PC-9 (cell line): ENCODE measurements around the gene IFNG-AS1. TPM values are rescaled to one million over a fixed set of nuclear protein-coding genes. Genes with fewer than 3 reads are reported as not detected.

Experiments used
- BruUV-seq: library from RNA; stranded (reverse); fragments of 400-500 nt; replicated peaks from 2 replicates; lab custom pipeline; 2021; lab: Mats Ljungman, UMichigan
- CTCF ChIA-PET: fragments of 300-600 bp; sonication (Branson Sonifier 250); formaldehyde crosslinking; loops from one replicate; lab custom pipeline; 2022; ENCODE audit warnings: antibody characterized with exemption; lab: Charles Lee
- POLR2A ChIA-PET: fragments of 300-600 bp; sonication (Branson Sonifier 250); formaldehyde crosslinking; loops from one replicate; lab custom pipeline; 2022; ENCODE audit warnings: antibody characterized with exemption; ENCODE audit not compliant: unreplicated experiment; lab: Charles Lee
- DNase-seq, 2 experiments: peaks; one replicate each; pipeline versions ENCODE4 v3.0.0 to v3.0.0-alpha.2; 2015 to 2022; ENCODE audit warnings: mixed read lengths in 1 of 2
- H2AFZ ChIP-seq: fragments of 200-600 bp; sonication (generic); 2 replicates; pipeline ENCODE4 v1.8.1; 2017; ENCODE audit warnings: antibody characterized with exemption
- H3F3A ChIP-seq: fragments of 200-600 bp; sonication (generic); 2 replicates; pipeline ENCODE4 v1.8.1; 2017; ENCODE audit warnings: antibody characterized with exemption, mild to moderate bottlenecking, low read depth; ENCODE audit not compliant: insufficient read depth
- H3K27ac ChIP-seq: fragments of 200-600 bp; sonication (generic); 2 replicates; pipeline ENCODE4 v1.6.1; 2016; ENCODE audit warnings: mixed run types
- H3K27me3 ChIP-seq: fragments of 200-600 bp; sonication (generic); 2 replicates; pipeline ENCODE4 v1.6.1; 2016; ENCODE audit warnings: low read depth, mixed run types; ENCODE audit not compliant: insufficient read depth
- H3K36me3 ChIP-seq: fragments of 200-600 bp; sonication (generic); 2 replicates; pipeline ENCODE4 v1.6.1; 2016; ENCODE audit warnings: low read depth, mixed run types
- H3K4me1 ChIP-seq: fragments of 200-600 bp; sonication (generic); replicated peaks from 2 replicates; pipeline ENCODE4 v1.6.1; 2016; ENCODE audit warnings: mixed run types; ENCODE audit not compliant: insufficient read depth
- H3K4me2 ChIP-seq: fragments of 200-600 bp; sonication (generic); 2 replicates; pipeline ENCODE4 v1.6.1; 2017; ENCODE audit warnings: mixed run types
- H3K4me3 ChIP-seq: fragments of 200-600 bp; sonication (generic); 2 replicates; pipeline ENCODE4 v1.6.1; 2016; ENCODE audit warnings: mixed run types
- H3K79me2 ChIP-seq: fragments of 200-600 bp; sonication (generic); 2 replicates; pipeline ENCODE4 v1.6.1; 2017; ENCODE audit warnings: low read depth, mixed run types
- H3K9me2 ChIP-seq: fragments of 200-600 bp; sonication (generic); 2 replicates; pipeline ENCODE4 v1.8.1; 2017; ENCODE audit warnings: mild to moderate bottlenecking; ENCODE audit not compliant: insufficient read depth
- H3K9me3 ChIP-seq: fragments of 200-600 bp; sonication (generic); 2 replicates; pipeline ENCODE4 v1.8.1; 2016; ENCODE audit warnings: low read depth; ENCODE audit not compliant: insufficient read depth
- H4K20me1 ChIP-seq: fragments of 200-600 bp; sonication (generic); 2 replicates; pipeline ENCODE4 v1.8.1; 2017; ENCODE audit not compliant: insufficient read depth
- CTCF ChIP-seq: fragments of 200-600 bp; sonication (generic); conservative IDR thresholded peaks from 2 replicates; pipeline ENCODE4 v1.6.1; 2017; ENCODE audit warnings: mixed run types, antibody characterized with exemption, mild to moderate bottlenecking, moderate library complexity
- EZH2 ChIP-seq: fragments of 200-600 bp; sonication (generic); IDR thresholded peaks from 2 replicates; pipeline ENCODE4 v1.8.0; 2017; ENCODE audit warnings: antibody characterized with exemption, low read depth
- intact Hi-C: fragments of 100-400 bp; cut with micrococcal nuclease; formaldehyde crosslinking; loops from one replicate; pipeline ENCODE4 v1.10.0; 2022; ENCODE audit not compliant: unreplicated experiment
- total RNA-seq: library from RNA; stranded (reverse); gene quantifications from 2 replicates; pipeline ENCODE4 v1.2.3, GENCODE V29; 2021

Gene IFNG-AS1
- total RNA-seq, 1 experiment from 2014 or later = not detected

- intact Hi-C loops = no loop called here
- Histone ChIP-seq H3K4me2 (no peak overlapping the region), H4K20me1 (no peaks in the 10 kb centered on the region), H3K9me2 (no peaks in the 10 kb centered on the region), H3K27ac (peak overlapping the region; percentile 73; the same call in 1 of the 2 replicates), H3K36me3 (no peaks in the 10 kb centered on the region), H2AFZ (no peak overlapping the region), H3K79me2 (no peaks in the 10 kb centered on the region), H3K27me3 (no peaks in the 10 kb centered on the region), H3K4me1 (peaks cover 13% of the 10 kb centered on the region), H3K4me3 (no peak overlapping the region), H3K9me3 (no peaks in the 10 kb centered on the region; the same call in 1 of the 2 replicates), H3F3A (no peaks in the 10 kb centered on the region)
- CTCF ChIA-PET = no interaction called here
- TF ChIP-seq CTCF = no peak
- no peak for TF ChIP-seq EZH2
- no peak for DNase-seq
- BruUV-seq = no TSS peak
- POLR2A ChIA-PET = no interaction called here
These were observed 7.1 kb upstream of the IFNG-AS1 start for GRCh38 chr12:67982164-67982563.

GRCh38 chr12:67986632-67987031 lies 2.6 kb upstream of the IFNG-AS1 start:
- Histone ChIP-seq H3K27ac (no peak overlapping the region), H3K9me3 (no peaks in the 10 kb centered on the region), H3K27me3 (no peaks in the 10 kb centered on the region), H4K20me1 (no peaks in the 10 kb centered on the region), H3K9me2 (no peaks in the 10 kb centered on the region), H3K79me2 (no peaks in the 10 kb centered on the region), H3K4me1 (peaks cover 2% of the 10 kb centered on the region; the same call in 1 of the 2 replicates), H3F3A (no peaks in the 10 kb centered on the region), H3K4me3 (no peak overlapping the region), H3K4me2 (no peak overlapping the region), H3K36me3 (no peaks in the 10 kb centered on the region), H2AFZ (no peak overlapping the region)
- no TSS peak for BruUV-seq
- ChIA-PET POLR2A (no interaction called here), CTCF (interaction anchor here (0.6 kb wide), 1 partner anchor 15 kb away, joined by 6 read pairs; no protein-coding TSS in a partner anchor)
- TF ChIP-seq CTCF (no peak), EZH2 (no peak)
- intact Hi-C loops = no loop called here
- no peak for DNase-seq

GRCh38 chr12:67988601-67989021 lies 636 bp upstream of the IFNG-AS1 start:
- H3K27ac ChIP-seq = no peak overlapping the region
- H3K4me2 ChIP-seq = no peak overlapping the region
- H3K9me3 ChIP-seq = no peaks in the 10 kb centered on the region
- H3K79me2 ChIP-seq = no peaks in the 10 kb centered on the region
- CTCF ChIA-PET = interaction anchor here (0.6 kb wide), 1 partner anchor 189 kb away, joined by 4 read pairs; no protein-coding TSS in a partner anchor
- POLR2A ChIA-PET = no interaction called here
- no TSS peak for BruUV-seq
- H2AFZ ChIP-seq = no peak overlapping the region
- H3F3A ChIP-seq = no peaks in the 10 kb centered on the region
- no peaks in the 10 kb centered on the region for H3K4me1 ChIP-seq
- DNase-seq = no peak
- no peak overlapping the region for H3K4me3 ChIP-seq
- no peaks in the 10 kb centered on the region for H3K36me3 ChIP-seq
- no peaks in the 10 kb centered on the region for H3K9me2 ChIP-seq
- TF ChIP-seq EZH2 = no peak
- TF ChIP-seq CTCF = no peak
- no peaks in the 10 kb centered on the region for H3K27me3 ChIP-seq
- intact Hi-C loops = no loop called here
- no peaks in the 10 kb centered on the region for H4K20me1 ChIP-seq
